GM21515 (cell line): Measurements from ENCODE around the gene ZNF385D.

Experiments
- ATAC-seq: cut with Tn5 transposase; IDR thresholded peaks from one replicate; pipeline ENCODE4 v1.9.1; 2021; ENCODE audit not compliant: unreplicated experiment

Gene ZNF385D

DNA sequence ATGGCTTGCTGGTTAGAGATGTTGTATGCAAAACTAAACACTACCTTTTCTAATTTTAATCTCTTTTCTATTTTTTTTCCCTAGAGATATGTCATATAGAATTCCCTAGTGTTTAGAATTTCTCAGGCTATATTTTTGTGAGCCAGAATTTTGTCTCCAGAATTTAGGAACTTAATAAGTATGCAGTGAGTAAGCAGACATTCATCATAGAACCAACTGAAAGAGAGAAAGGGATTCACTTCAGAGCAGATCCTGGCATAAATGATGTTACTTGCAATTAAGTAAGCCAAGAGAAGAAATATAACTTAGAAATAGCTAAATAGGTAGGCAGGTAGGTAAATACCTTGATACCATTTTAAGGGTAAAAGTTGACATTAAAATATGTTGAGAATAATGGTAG lies 288.9 kb downstream of the ZNF385D start:
- no peak for ATAC-seq

DNA sequence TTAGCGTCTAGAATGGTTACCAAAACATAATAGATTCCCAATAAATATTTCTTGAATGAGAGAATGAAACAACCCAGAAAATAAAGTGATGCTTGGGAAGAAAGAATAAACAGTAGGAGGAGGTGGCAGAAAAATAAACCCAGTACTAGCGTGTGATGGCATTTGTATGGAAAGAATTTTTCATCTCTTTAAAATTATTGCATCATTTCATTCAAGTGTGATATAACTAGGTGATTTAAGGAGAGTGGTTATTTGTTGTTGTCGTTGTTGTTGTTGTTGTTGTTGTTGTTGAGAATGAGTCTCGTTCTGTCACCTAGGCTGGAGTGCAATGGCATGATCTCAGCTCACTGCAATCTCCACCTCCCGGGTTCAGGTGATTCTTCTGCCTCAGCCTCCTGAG lies 293.9 kb downstream of the ZNF385D start:
- no peak for ATAC-seq

DNA sequence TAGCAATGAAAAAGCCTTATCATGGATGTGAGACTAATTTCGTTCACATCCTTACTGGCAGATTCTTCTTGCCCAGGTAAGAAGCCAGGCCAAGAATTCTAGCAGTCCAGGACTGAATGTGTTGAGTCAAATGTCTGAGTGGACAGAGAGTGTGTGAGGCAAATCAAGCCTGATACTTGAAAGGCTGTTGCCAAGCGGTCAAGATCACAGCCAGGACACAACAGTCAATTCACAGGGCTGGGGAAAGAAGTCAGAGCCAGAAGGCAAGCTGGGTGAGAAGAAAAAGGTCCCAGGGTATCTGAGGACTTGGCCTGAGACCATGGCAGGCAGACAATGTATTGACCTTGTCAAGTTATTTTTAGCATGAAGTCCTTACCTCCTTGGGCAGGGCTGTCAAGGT lies 301.3 kb downstream of the ZNF385D start:
- no peak for ATAC-seq

DNA sequence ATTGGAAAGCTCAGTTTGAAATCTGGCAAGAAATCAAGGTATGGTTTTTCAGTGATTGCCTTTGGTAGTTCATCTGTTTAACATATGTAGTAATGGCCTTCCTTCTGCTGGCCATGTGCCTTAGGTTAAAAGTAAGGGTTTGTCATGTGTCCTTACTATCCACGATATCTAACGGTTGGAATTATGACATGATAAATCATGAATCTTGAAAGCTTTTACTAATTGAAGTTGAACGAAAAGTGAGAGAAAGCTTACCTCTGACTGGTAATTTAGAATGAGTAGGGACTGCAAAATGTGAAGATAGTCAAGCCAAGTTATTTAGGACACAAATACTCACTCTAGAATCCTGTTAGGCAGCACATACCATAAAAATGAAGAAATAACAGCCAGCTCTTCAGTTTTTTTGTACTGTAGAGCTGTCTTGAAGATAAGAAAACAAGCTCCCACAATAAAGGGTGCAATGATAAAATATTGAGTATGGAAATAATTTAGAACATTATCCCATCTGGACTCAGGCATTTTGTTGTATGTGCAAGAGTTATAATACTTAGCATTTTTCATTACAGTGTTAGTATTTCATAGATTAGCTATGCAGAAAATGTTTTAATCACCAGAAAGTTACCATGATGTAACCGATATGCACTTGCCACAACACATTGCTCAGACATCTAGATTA lies 303.4 kb downstream of the ZNF385D start:
- no peak for ATAC-seq

DNA sequence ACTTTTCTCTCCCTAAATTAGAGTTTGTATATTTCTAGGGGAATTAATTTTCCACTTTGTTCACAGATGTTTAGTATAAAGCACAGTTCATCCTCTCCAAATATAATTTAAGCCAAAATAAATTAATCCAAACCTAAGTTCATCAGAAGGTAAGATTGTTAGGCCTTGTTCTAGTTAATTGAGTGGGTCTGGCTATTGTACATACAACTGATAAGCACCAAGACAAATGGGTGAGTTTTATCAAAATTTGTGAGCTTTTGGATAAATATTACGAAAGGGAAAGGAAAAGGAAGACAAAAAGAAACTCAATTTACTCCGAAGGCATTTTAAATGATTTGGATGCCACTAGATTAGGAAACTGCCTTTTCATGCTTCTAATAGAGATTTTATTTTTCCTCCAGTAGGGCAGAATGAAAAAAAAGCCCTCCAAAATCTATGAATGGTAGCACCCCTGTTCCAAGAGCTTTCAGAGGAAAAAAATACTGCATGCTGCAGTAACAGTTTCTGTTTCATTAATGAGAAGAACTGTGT lies 304.0 kb downstream of the ZNF385D start:
- ATAC-seq = no peak

DNA sequence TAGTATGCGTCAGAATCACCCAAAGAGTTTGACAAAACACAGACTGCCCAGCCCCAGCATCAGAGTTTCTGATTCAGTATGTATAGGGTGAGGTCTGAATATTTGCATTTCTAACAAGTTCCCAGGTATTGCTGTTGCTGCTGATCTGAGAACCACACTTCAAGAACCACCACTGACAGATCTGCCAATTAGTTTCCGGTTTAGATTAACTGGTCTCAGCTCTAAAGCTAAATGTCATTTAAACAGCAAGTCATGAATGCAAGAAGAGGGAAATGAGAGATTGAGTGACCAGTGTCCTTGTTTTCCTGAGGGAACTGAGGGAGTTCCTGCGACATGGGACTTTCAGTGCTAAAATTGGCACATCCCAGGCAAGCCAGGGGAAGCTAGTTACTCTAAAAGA lies 305.0 kb downstream of the ZNF385D start:
- ATAC-seq = no peak

DNA sequence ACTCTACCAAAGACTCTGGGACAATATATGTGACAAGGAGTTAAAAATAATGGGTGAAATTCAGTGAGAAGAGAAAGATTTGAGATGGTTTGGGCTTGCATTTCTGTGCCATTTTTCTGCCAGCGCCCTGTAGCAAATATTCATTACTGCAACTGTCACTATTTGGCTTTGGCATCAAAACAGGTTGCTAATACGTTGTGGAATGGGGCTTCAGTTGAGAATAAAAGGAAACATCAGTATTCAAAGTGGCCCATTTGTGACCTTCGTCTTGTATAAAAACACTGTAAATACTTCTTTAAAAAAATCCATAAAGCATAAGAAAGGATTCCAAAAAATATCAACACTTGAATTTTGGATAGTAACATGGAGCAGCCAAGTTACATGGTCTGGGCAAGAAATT lies 309.2 kb downstream of the ZNF385D start:
- no peak for ATAC-seq

DNA sequence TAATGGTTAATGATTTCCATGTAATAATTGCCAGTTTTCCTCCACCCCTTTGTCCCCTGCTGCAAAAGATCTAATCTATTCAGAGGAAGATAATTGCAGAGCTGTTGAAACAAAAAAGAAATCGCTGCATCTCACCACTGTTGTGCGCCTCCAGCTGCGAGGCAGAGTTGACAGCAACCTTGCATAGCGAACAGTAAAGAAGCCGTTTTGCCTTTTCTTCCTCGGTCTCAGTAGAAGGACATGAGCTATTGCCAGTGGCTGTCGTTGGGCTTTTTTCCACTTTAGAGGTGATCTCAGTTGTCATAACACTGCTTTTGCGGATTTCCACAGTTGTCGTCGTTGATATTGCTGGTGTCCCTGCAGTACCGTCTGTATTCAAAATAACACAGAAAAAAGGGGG lies 314.2 kb downstream of the ZNF385D start:
- no peak for ATAC-seq

DNA sequence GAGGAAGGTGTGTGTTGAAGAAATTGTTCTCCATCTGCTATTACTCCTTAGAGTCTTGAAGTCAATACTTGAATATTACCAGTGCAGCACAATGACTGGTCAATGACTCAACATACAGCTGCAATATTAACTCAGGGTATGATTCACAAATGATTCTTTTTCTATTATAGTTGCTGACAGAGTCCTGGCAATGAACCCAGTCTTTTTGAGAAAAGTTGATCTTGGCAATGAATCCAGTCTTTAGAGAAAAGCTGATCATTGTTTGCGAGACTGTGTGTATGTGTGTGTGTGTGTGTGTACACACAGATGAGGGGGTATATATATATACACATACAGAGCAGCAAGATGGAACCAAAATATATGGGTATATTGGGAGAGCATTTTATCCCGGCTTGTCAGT lies 315.1 kb downstream of the ZNF385D start:
- ATAC-seq = no peak

DNA sequence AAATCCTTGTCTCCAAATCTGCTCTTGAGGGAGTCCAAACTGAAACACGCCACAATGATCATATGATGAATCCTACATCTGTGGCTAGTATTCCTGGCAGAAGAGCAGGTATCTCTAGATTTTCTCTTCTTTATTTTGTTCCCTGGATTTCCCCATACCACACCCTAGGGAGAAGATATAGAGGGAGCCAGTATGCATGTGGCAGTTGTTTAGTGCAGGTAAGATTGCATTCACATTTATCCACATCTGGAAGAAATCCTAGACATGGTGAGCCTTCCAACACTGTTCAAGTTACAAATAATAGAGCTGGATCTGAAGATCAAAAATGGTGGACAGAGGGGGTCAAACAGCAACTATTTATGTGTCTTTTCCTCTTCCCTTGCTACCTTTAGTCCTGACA lies 316.7 kb downstream of the ZNF385D start:
- ATAC-seq = no peak

DNA sequence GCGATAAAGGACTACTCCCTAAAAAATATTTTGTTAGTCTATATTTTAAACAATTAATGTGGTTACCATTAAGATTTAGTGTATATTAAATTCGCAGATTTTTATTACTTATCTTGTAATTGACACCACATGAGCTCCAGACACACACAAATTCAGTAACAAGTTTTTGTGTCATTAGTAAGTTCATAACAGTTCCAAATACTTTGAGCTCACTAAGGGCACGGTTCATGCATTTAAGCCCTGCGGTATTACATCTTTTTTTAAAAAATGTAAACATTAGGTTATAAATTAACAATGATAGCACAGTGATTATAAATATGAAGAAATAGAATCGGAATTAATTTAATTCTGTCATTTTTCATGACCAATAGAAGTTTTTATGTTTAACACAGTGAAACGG lies 317.3 kb downstream of the ZNF385D start:
- no peak for ATAC-seq

DNA sequence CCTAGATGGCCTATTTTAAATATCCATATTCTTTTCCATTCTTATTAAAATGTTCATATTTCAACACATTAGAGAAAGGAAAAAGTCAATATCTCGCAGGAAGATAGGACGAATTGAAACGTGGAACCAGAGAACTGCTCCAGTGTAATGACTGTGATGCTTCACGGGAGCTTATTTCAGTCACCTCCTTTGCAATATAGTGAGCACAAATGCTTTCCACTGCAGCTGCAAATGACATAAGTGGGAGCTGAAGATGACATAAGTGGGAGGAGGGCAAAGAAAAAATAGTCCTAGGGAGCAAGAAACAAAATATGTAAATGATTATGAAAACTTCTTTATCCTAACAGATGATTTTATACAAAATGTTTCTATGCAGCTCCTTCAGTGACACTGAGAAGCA lies 324.1 kb downstream of the ZNF385D start:
- no peak for ATAC-seq

DNA sequence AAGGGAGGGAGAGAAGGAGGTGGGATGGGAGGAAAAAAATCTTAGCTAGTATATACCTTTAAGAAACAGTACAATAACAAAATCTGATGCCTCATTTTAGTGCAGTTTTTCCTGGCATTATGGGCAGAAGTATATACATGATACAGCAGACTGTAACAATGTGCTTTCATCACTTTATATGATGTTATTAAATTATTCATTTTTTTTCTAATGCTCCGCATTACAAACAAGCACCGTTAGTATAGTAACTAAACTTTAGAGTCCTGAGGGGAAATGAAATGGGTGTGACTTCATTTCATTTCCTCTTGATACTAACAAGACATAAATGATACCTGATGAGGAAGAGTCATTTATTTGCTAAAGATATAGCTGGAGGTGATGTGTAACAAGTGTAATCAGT lies 325.3 kb downstream of the ZNF385D start:
- ATAC-seq = no peak

DNA sequence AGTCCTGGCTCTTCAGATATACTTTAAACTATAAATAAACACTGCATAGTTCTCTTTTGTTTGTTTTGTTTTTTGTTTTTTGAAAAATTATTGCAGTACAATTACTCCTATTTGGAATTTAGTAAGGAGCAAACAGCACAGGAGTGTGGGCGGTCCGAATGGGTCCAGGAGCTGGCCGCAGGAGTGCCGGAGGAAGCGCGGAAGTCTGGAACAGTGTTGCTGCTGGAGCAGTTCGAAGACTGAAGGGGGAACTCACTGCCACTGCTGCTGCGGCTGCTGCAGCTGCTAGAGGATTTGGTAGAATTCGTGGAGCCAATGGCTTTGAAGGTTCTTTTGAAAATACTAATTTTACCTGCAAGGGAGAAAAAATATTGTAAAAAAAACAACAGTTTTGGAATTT lies 329.9 kb downstream of the ZNF385D start:
- ATAC-seq = no peak

DNA sequence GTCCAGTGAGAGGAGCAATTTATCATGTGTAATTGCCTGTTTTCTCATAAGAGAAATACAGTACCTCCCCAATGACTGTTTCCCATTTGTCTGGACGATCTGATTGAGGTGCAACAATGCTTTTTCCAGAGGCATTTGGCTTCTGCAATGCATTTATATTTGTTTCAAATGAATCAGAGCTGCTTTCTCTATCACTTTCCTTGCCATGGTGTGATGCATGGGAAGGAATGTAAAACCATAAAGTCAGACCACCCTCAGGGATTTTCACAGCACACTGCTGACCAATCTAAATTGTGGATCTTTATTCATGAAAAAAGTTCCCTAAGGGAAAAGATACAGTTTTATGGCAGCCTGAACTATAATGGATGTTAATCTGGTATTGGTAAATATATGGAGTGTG lies 333.0 kb downstream of the ZNF385D start:
- no peak for ATAC-seq

DNA sequence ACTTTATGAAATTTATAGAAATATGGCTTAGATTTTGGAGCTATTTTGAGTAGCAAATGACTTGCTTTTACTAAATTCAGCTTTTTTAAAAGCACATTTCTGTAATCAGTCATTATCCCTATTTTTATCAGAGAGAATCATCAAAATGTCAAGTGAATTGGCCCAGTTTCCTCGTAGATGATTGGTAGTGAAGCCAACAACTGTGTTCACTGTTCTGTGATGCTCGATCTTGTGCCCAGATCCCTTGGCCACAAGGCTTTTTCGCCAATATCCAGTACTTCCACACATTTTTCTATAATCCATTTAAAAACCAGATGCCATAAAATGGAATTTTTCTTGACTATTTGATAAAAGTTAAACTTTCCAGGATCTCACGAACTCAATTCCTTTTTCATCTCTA lies 336.5 kb downstream of the ZNF385D start:
- no peak for ATAC-seq

DNA sequence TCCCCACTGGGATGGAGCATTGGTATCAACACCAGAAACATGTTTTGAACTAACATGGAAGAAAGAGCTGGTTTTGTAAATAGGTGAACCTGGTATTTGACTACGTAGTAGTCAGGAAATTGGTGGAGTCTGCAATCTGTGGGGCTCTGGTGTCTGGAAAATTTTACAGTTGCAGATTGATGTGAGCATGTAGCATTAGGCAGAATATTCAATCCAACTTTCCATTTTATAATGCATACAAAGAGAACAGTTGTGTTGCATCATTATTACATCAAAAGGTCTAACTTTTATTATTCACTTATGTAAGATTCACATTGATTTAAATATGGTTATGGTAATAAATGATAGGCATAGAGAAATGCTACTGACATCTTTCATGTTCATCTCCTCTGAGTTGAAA lies 340.0 kb downstream of the ZNF385D start:
- ATAC-seq = no peak

DNA sequence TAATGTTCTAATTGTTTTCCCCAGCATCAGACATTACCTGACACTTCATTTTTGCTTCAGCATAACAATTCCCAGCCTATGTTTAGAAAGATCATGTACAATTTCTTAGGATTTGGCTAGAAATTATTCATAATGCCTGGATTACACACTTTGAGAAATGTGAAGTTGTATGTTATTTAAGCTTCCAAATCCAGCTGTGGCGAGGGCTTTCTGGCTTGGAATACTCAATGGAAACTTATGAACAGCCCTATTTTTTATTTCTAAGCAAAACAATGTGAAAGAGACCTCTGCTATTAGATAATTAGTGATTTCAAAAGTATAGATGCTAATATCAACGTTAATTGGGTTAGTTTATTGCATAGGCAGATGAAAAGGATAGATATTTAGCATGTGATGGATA lies 341.6 kb downstream of the ZNF385D start:
- ATAC-seq = no peak

DNA sequence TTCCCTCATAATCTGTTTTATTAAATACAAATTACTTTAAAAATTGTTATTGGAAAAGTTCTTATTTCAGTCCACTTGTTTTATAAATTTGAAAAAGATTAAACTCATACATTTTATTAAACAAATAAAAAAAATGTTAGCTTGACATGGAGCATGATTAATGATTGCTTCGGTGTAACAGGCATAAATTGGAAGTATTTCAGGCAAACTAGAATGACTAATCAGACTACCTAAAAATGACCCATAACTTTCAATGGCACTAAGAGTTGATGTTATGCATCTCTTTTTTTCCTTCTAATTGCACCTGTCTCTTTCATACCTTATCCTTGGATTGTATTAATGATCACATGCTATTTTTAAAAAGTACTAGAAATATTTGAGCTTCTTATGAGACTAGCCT lies 343.3 kb downstream of the ZNF385D start:
- ATAC-seq = no peak

DNA sequence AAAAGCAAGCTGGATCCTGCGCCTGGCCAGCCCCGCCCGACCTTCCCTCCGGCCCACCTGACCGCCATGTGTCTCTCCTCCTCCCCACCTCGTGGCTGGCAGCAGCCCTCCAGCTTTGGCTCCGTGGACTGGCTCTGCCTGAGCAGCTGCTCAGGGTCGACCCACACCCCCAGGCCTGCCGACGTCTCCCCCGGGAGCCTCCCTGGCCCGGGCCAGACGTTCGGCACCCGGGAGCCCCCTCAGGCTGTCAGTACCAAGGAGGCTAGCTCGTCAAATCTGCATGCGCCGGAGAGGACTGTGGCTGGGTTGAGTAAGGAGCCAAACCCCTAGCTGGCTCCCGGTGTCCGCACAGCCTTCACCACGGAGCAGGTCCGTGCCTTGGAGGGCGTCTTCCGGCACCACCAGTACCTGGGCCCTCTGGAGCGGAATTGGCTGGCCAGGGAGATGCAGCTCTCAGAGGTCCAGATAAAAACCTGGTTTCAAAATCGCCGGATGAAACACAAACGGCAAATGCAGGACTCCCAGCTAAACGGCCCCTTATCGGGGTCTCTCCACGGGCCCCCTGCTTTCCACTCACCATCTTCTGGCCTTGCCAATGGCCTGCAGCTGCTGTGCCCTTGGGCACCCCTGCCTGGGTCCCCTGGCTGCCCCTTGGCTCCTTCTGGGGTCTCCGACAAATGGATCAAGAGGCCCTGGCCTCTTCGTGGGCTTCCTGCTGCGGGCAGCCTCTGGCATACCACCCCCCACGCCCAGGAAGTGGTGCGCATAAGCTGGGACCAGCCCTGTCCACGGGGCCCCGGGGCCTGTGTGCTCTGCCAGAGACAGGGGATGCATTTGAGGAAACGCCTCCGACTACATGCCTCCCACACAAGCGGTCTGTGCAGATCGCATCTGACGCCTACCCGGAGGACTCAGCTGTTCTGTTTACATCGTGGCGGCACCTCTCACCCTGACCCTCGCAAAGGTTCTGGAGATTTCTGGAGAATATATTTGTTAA lies 345.0 kb downstream of the ZNF385D start:
- ATAC-seq = no peak

DNA sequence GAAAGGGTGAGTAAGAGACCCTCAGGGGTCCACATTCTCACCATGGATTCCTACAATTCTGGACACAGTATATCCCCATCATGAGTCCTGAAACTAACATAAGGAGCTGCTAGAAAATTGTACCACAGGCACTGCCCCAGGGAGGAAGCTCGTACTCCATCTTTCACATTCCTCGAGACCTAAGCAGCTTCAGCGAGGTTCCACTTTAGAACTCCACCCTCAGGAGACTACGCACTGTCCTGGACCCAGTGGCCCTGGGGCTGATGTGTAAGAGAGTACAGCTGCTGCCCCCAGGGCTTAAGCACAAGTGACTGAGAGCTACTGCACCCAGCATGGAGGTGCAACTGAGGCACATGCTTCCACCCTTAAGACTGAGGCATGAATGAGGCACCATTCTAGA lies 352.5 kb downstream of the ZNF385D start:
- ATAC-seq = no peak

DNA sequence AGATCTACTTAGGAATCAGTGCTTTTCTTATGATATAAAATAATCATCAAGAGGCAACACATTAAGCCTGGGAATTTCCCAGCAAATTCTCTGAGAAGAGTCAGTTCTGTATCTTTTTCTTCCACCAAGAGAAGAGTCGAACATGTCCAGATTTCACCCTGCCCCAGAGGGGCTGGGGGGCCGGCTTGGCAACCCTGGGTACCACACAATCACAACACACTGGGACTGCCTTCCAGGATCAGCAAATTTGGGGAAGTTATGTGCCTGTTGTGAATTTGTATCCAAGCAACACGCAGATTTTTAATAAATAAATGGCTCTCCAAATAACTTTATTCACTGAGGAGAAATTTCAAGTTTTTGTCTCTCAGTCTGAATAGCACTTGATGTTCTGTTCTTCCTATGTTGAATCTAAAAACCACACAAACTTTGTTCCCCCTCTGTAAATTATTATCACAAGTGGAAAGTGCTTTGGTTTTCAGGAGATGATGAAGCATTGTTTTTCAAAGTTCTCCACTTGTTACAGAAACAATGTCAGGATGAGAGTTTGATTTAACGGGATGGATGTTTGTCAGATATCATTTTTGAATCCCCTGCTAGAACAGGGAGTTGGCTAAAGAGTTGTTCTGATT lies 357.2 kb downstream of the ZNF385D start:
- no peak for ATAC-seq
